BLaER1 treated with 17β-estradiol and CSF1 and Interleukin-3, amounts not matched to agents 10 nM and 100 nM (cell line): ENCODE results near the gene TRAF4.
A peak's percentile ranks its signal among the peaks of the same experiment; 100 is the strongest.

Experiments used
- H3K27ac ChIP-seq, 11 experiments: shearing (Covaris generic); formaldehyde crosslinking; 2 replicates each; pipeline ENCODE4 v1.8.1; 2022
- H3K27me3 ChIP-seq, 11 experiments: shearing (Covaris generic); formaldehyde crosslinking; 2 replicates each; pipeline ENCODE4 v1.8.1; 2022
- H3K36me3 ChIP-seq, 11 experiments: shearing (Covaris generic); formaldehyde crosslinking; 2 replicates each; pipeline ENCODE4 v1.8.1; 2022
- H3K4me1 ChIP-seq, 10 experiments: shearing (Covaris generic); formaldehyde crosslinking; 2 replicates each; pipeline ENCODE4 v1.8.1; 2022
- H3K4me2 ChIP-seq, 11 experiments: shearing (Covaris generic); formaldehyde crosslinking; 2 replicates each; pipeline ENCODE4 v1.8.1; 2022
- H3K4me3 ChIP-seq, 10 experiments: shearing (Covaris generic); formaldehyde crosslinking; 2 replicates each; pipeline ENCODE4 v1.8.1; 2022
- H3K9ac ChIP-seq, 11 experiments: shearing (Covaris generic); formaldehyde crosslinking; 2 replicates each; pipeline ENCODE4 v1.8.1; 2022
- H3K9me3 ChIP-seq, 11 experiments: shearing (Covaris generic); formaldehyde crosslinking; replicated peaks in 1 of 11; 2 replicates each; pipeline ENCODE4 v1.8.1; 2022
- H4K20me1 ChIP-seq, 11 experiments: shearing (Covaris generic); formaldehyde crosslinking; 2 replicates each; pipeline ENCODE4 v1.8.1; 2022
- Cebpa-rat ChIP-seq, 11 experiments: shearing (Covaris generic); IDR thresholded peaks; 2 replicates each; pipeline ENCODE4 v1.8.1; 2022

TRAF4 gene

GRCh38 chr17:28747051-28747691 is 3.4 kb downstream of the TRAF4 start:
- Histone ChIP-seq H3K4me3 (peak overlapping the region in 6 of 10 experiments; percentile 78 to 99 (median 94); a peak in 9 of 20 replicates), H3K4me1 (peaks cover 37 to 61% (median 47%) of the 10 kb centered on the region in 10 experiments), H3K9me3 (no peaks in the 10 kb centered on the region), H3K27ac (peak overlapping the region in 8 of 11 experiments; percentile 14 to 95 (median 92); a peak in 13 of 22 replicates), H4K20me1 (peaks cover 73 to 86% (median 77%) of the 10 kb centered on the region in 11 experiments), H3K9ac (peak overlapping the region; percentile 88 to 98 (median 92); a peak in 21 of 22 replicates), H3K4me2 (peak overlapping the region; percentile 84 to 100 (median 97)), H3K36me3 (peaks cover 52 to 65% (median 61%) of the 10 kb centered on the region in 11 experiments), H3K27me3 (no peaks in the 10 kb centered on the region)
- no peak for TF ChIP-seq Cebpa-rat (IDR thresholded peaks at IDR 0.05)

GRCh38 chr17:28747801-28748750 is 4.3 kb downstream of the TRAF4 start:
- peaks cover 55 to 72% (median 67%) of the 10 kb centered on the region in 11 experiments for H3K36me3 ChIP-seq
- peak overlapping the region in 1 of 11 experiments; percentile 100; a peak in 2 of 22 replicates for H3K4me2 ChIP-seq
- peaks cover 33 to 52% (median 43%) of the 10 kb centered on the region in 10 experiments for H3K4me1 ChIP-seq

GRCh38 chr17:28748852-28749515 is 5.2 kb downstream of the TRAF4 start:
- peak overlapping the region in 4 of 11 experiments; percentile 2 to 42 (median 25); a peak in 1 of 22 replicates for H3K9ac ChIP-seq
- H3K9me3 ChIP-seq, result no peaks in the 10 kb centered on the region
- H3K4me3 ChIP-seq, result no peak overlapping the region
- H3K27me3 ChIP-seq, result no peaks in the 10 kb centered on the region
- no peak for TF ChIP-seq Cebpa-rat (IDR thresholded peaks at IDR 0.05)
- H3K27ac ChIP-seq, result no peak overlapping the region; a peak in 1 of 22 replicates
- peaks cover 55 to 78% (median 67%) of the 10 kb centered on the region in 11 experiments for H3K36me3 ChIP-seq
- peaks cover 30 to 47% (median 38%) of the 10 kb centered on the region in 10 experiments for H3K4me1 ChIP-seq
- H3K4me2 ChIP-seq, result no peak overlapping the region
- peaks cover 81 to 97% (median 86%) of the 10 kb centered on the region in 11 experiments for H4K20me1 ChIP-seq

More at GRCh38 chr17:28747801-28748750, 4.3 kb downstream of the TRAF4 start:
- peak overlapping the region in 8 of 11 experiments; percentile 35 to 98 (median 92); a peak in 6 of 22 replicates for H3K9ac ChIP-seq
- H3K27ac ChIP-seq, result no peak overlapping the region; a peak in 1 of 22 replicates
- no peaks in the 10 kb centered on the region for H3K27me3 ChIP-seq
- H4K20me1 ChIP-seq, result peaks cover 81 to 92% (median 86%) of the 10 kb centered on the region in 11 experiments
- no peaks in the 10 kb centered on the region for H3K9me3 ChIP-seq
- TF ChIP-seq Cebpa-rat (IDR thresholded peaks at IDR 0.05), result no peak
- H3K4me3 ChIP-seq, result no peak overlapping the region

GRCh38 chr17:28749516-28750177 is 5.8 kb downstream of the TRAF4 start:
- Histone ChIP-seq H3K27me3 (no peaks in the 10 kb centered on the region), H3K4me3 (no peak overlapping the region), H3K27ac (no peak overlapping the region), H4K20me1 (peaks cover 77 to 94% (median 84%) of the 10 kb centered on the region in 11 experiments), H3K9me3 (no peaks in the 10 kb centered on the region), H3K9ac (peak overlapping the region in 3 of 11 experiments; percentile 2 to 35 (median 17); a peak in 1 of 22 replicates), H3K4me1 (peaks cover 30 to 47% (median 38%) of the 10 kb centered on the region in 10 experiments), H3K4me2 (no peak overlapping the region; a peak in 1 of 22 replicates), H3K36me3 (peaks cover 57 to 84% (median 73%) of the 10 kb centered on the region in 11 experiments)
- TF ChIP-seq Cebpa-rat (IDR thresholded peaks at IDR 0.05), result no peak

GRCh38 chr17:28750178-28751047 is 6.6 kb downstream of the TRAF4 start:
- peaks cover 69 to 91% (median 78%) of the 10 kb centered on the region in 11 experiments for H4K20me1 ChIP-seq
- no peak for TF ChIP-seq Cebpa-rat (IDR thresholded peaks at IDR 0.05)
- no peaks in the 10 kb centered on the region for H3K27me3 ChIP-seq
- H3K27ac ChIP-seq, result 0 out of 22 replicates have a peak overlapping the region, but pooled peaks of 1 of the 11 experiments have one; percentile 5
- peaks cover 62 to 92% (median 80%) of the 10 kb centered on the region in 11 experiments for H3K36me3 ChIP-seq
- peak overlapping the region in 3 of 11 experiments; percentile 7 to 33 (median 10); a peak in 2 of 22 replicates for H3K4me2 ChIP-seq
- H3K4me1 ChIP-seq, result peaks cover 30 to 47% (median 38%) of the 10 kb centered on the region in 10 experiments
- H3K9ac ChIP-seq, result peak overlapping the region in 10 of 11 experiments; percentile 3 to 46 (median 36); a peak in 14 of 22 replicates
- no peak overlapping the region for H3K4me3 ChIP-seq
- H3K9me3 ChIP-seq, result no peaks in the 10 kb centered on the region

- Histone ChIP-seq H3K4me3 (no peak overlapping the region), H3K4me1 (peaks cover 17 to 33% (median 24%) of the 10 kb centered on the region in 10 experiments), H3K27ac (no peak overlapping the region), H3K9ac (peak overlapping the region in 1 of 11 experiments; percentile 19; a peak in 2 of 22 replicates), H3K27me3 (no peaks in the 10 kb centered on the region), H3K9me3 (no peaks in the 10 kb centered on the region), H3K4me2 (no peak overlapping the region), H4K20me1 (peaks cover 56 to 87% (median 71%) of the 10 kb centered on the region in 11 experiments), H3K36me3 (peaks cover 62 to 91% (median 82%) of the 10 kb centered on the region in 11 experiments)
- TF ChIP-seq Cebpa-rat (IDR thresholded peaks at IDR 0.05), result no peak
These were observed 8.0 kb downstream of the TRAF4 start for GRCh38 chr17:28751600-28752366.
